ENCODE data around the gene MPHOSPH8.

Gene MPHOSPH8

GRCh38 chr13:19605161-19605955, 28.1 kb upstream of the MPHOSPH8 start:
- TF ChIP-seq ZFX (IDR thresholded peaks at IDR 0.05; ENCODE audit: borderline replicate concordance) (no peak), CTCF (IDR thresholded peaks at IDR 0.05) (no peak)
- no peak overlapping the region for H3K27ac ChIP-seq

- no peak overlapping the region for H3K27ac ChIP-seq
- TF ChIP-seq CTCF (IDR thresholded peaks at IDR 0.05) (no peak), ZFX (IDR thresholded peaks at IDR 0.05; ENCODE audit: borderline replicate concordance) (no peak)
Observed at GRCh38 chr13:19606152-19606551, 27.3 kb upstream of the MPHOSPH8 start.

GRCh38 chr13:19606737-19607136, 26.7 kb upstream of the MPHOSPH8 start:
- H3K27ac ChIP-seq = no peak overlapping the region
- TF ChIP-seq CTCF (IDR thresholded peaks at IDR 0.05) (no peak), ZFX (IDR thresholded peaks at IDR 0.05; ENCODE audit: borderline replicate concordance) (no peak)

- H3K27ac ChIP-seq = no peak overlapping the region
- no peak for TF ChIP-seq CTCF (IDR thresholded peaks at IDR 0.05)
- no peak for TF ChIP-seq ZFX (IDR thresholded peaks at IDR 0.05; ENCODE audit: borderline replicate concordance)
Observed at GRCh38 chr13:19607523-19608078, 25.9 kb upstream of the MPHOSPH8 start.

- no peak overlapping the region for H3K27ac ChIP-seq
- TF ChIP-seq CTCF (IDR thresholded peaks at IDR 0.05) (peak; percentile 67), ZFX (IDR thresholded peaks at IDR 0.05; ENCODE audit: borderline replicate concordance) (no peak)
Observed at GRCh38 chr13:19618977-19619376, 14.5 kb upstream of the MPHOSPH8 start.

- TF ChIP-seq ZFX (IDR thresholded peaks at IDR 0.05; ENCODE audit: borderline replicate concordance) (no peak), CTCF (IDR thresholded peaks at IDR 0.05) (no peak)
Observed at GRCh38 chr13:19622193-19622592, 11.3 kb upstream of the MPHOSPH8 start.

GRCh38 chr13:19624265-19624664, 9.2 kb upstream of the MPHOSPH8 start:
- no peak overlapping the region for H3K27ac ChIP-seq
- TF ChIP-seq ZFX (IDR thresholded peaks at IDR 0.05; ENCODE audit: borderline replicate concordance) (no peak), CTCF (IDR thresholded peaks at IDR 0.05) (no peak)

More at GRCh38 chr13:19622193-19622592, 11.3 kb upstream of the MPHOSPH8 start:
- H3K27ac ChIP-seq = no peak overlapping the region
